Activated CD4-positive, alpha-beta T cell treated with anti-CD3 and anti-CD28 coated beads for 4 hours (primary cell): ENCODE measurements around the gene HOXD11.

Source experiments
- DNase-seq, 2 donors: peaks; one replicate each; pipeline ENCODE4 v3.0.0-alpha.2; 2020

HOXD11 gene

GRCh38 chr2:176106581-176107539 lies at the start of gene HOXD11:
TSS of gene HOXD11 (plus strand) at chr2:176107280. CDS start at chr2:176107356, 76 bp downstream.
- no peak for DNase-seq

DNA sequence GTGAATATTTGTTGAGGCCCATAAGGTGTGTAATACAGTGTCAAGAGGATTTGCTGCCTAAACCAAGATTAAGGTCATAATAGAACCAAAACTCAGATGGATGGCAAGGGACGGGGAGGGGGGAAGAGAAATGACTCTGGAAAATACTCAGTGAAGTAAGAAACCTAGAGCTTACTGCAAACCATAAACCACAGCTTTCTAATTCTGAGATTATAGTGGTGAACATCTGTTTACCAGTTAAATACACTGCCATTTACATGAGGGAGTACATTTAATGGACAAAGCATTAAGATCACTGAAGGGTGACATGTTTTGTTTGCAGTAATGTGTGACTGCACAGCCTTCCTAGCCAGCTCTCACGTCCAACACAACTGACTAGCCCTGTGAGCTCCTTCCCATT lies 43.1 kb upstream of the HOXD11 start:
- no peak for DNase-seq

DNA sequence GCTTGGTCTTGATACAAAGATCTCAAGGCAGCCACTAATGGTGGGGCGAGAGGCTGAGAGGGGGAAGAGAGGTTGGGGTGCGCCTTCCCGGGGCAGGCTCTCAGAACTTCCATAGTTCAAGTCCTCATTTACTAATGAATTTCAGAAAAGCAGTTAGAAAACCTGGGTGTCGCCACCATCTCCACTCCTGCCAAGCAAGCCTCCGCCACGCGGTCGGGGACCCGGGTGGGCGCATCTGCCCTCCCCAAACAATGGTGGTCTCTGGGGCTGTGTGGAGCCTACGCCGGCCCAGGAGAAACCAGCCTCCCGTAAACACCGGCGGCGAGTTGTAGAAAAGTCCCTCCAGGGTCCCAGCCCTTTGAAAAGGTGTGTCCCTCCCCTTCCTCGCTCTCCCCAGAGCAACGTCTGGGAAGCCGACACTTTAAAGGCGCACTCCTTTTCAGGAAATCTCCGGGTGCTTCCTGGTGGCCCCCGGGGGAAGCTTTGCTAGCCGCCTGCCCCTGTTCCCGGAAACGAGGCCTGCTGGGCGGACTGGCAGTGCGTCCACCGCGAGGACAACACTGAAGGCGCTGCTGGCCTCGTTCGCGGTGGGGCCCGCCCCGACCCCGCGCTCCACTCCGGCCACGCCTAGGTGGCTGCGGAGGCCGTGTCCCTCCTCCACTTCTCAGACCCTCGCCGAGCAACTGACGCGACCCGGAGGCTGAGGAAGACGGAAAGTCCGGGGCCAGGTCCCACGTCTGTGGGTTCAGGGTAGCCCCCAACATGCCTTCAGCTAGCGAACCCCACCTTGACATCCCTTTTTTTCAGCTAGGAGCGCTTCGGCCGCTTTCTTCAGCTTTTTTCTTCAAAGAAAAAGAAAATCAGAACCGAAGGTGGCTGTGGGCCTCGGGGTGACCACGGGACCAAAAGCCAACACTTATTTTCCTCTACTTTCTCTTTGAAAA lies 40.2 kb upstream of the HOXD11 start:
- no peak for DNase-seq

GRCh38 chr2:176067589-176068418 lies 39.3 kb upstream of the HOXD11 start:
- no peak for DNase-seq

DNA sequence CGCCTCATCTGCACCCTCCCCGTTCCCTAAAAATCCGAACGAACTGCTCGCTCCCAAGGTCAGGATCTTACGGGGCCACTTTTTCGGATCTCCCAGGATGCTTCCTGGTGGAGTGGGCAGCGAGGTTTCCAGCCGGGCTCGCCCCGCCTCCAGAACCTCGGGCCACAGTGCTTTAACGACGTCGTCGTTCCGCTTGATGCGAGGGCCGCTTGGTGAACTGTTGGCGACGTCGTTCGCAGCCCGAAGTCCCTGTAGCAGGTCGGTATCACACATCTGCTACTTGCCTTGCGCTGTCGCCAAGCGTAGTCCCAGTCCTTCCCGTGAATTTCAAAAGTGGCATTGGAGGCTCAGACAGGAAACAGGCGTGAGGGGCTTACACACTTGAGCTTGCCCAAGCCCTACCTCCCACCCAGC lies 38.7 kb upstream of the HOXD11 start:
- DNase-seq = no peak

DNA sequence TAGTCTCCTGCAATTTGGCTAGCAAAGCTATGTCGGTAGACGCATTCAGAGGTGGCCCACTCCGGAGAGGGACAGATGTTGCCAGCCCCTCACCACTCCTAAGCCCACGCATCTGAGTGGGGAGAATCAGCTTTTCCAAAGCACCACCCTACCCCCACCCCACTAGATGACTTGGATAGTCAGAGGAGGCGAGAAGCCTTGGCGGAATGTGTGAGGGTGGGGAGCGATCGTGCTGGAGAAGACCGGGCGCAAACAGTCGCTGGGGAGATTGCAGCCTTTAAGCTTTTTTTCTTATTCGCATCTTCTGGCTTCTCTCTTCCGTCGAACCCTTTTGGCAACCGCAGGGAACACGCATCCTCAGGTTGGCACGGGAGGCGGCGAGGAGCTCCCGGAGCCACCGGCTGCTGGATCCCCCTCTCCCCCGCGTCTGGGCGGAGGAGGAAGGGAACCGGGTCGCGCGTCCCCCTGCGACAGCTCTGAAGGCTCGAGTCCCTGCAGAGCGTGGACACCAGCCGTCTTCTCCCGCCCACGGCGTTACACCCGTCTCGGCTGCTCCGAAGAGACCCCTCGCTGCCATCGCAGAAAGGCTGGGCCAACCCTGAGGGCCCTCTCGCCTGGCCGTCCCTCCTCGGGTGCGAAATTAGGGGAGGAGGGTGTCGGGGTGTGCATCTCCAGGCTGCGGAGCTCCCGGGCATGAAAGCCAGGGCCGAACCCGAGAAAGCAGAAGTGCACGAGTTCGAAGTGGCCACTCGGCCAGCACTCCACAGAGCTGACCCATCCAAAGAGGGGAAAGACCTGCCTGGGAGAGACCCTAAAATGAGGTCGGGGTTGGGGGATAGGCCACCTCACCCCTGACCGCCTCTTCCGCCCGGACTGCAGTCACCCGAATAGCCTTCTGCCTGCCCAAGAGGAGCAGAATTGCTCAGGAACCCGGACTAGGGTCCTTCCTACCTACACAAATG lies 35.5 kb upstream of the HOXD11 start:
- DNase-seq = no peak

- no peak for DNase-seq
These were observed 34.8 kb upstream of the HOXD11 start for GRCh38 chr2:176072292-176072669.

DNA sequence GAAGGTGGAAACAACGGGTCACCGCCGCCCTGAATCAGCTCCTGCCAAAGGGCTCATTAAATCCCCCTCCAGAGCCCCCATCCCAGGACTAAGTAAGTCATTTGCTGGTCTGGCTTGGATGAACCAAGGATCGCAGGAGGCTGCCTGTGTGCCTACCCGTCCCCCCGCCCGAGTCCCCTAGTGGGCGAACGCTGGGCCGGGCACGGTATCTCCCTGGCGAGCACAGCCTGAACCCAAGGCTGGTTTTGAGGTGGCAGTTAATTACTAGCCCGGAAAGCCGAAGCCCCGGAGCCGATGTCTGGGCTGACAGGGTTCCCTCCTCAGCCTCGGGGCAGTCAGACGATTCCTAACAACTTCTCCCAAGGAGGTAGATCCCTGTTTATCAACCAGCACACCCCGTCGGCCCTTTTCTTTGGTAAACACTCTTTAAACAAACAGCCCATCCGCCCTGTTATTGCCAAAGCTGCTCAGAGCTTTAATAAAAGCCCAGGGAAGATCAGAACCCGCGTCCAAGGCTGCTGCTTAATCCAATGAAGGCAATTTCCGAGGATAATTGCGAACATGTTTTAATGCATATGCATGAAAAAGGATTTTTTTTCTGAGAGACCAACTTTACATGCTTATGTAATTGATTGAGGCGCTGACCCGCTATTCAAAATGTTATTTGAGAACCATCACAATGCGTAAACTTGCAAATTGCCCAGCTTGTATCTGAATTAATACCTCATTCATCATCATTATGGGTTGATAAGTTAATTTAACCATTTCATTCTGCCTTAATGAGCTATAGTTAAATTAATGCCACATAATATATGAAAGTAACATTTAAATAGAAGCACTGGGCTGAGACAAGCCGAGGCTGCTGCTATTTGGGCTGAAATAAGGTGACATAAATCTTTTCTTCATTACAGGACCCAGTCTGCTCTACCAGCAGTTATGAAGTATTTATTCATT lies 33.9 kb upstream of the HOXD11 start:
- DNase-seq = no peak

- DNase-seq = no peak
These were observed 32.1 kb upstream of the HOXD11 start for GRCh38 chr2:176074919-176075425.

GRCh38 chr2:176075481-176075880 lies 31.6 kb upstream of the HOXD11 start:
- no peak for DNase-seq

GRCh38 chr2:176076063-176076462 lies 31.0 kb upstream of the HOXD11 start:
- DNase-seq = no peak

GRCh38 chr2:176076796-176077195 lies 30.3 kb upstream of the HOXD11 start:
- no peak for DNase-seq

GRCh38 chr2:176078541-176079284 lies 28.4 kb upstream of the HOXD11 start:
- no peak for DNase-seq

- no peak for DNase-seq
These were observed 27.7 kb upstream of the HOXD11 start for GRCh38 chr2:176079285-176079830.

GRCh38 chr2:176079831-176080539 lies 27.1 kb upstream of the HOXD11 start:
- no peak for DNase-seq

DNA sequence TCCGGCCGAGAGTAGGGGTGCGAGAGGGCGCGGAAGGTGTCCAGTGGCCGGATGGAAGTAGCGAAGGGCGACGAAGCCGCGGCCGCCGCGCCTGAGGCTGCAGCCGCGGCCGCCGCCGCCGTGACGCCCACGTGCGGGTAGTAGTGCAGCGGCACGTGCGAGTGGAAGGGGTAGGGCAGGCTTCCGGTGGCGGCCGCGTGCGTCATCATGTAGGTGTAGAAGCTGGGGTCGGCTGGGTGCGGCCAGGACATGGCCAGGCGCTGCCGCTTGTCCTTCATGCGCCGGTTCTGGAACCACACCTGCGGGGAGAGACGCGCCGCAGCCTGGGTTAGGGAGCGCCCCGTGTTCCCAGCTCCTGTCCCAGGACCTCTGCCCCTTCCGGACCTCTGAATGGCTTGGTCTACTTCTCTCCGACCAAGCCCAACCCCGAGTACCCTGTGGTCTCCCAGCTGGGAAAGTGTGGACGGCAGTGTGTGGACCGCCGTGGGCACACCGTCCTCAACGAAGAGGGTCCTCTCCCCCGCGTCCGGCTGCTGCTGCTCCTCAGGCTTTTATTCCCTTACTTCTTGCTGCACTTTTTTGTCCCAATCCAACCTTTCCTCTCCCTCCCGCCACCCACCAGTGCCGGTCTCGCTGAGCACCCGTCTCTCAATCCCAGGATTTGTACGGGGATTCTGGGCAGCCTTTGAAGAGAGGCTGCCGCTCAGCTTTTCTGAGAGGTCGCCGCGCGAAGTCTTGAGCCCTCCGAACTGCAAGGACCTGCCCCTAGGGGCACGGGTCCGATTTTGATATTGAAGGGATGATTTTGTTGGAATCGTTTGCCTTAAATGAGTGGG lies 26.3 kb upstream of the HOXD11 start:
- no peak for DNase-seq

DNA sequence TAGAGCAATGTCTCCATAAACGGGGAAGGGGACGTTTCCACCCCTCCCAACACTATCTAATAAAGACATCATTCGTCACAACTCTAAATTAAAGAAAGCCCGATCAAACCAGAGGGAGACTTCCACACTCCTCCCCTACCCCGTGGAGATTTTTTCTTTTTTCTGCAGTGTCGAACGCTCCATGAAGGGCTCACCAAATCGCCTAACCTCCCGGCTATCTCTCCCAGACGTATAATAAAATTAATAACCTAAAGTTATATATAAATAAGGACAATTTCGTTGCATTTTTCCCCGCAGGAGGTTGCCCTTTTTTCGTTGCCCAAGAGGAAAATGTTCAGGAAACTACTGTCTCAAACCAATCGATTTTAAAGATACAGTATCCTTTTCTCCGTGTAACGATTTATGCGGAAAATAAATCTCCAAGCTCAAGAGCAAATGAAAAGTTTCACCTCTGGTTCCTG lies 25.7 kb upstream of the HOXD11 start:
- no peak for DNase-seq
